Progenitor cell of endocrine pancreas (in vitro differentiated cells): Measurements from ENCODE around the gene TGFBR3L. TPM values are rescaled to one million over a fixed set of nuclear protein-coding genes. Genes with fewer than 3 reads are reported as not detected.

Experiments used
- DNase-seq: peaks from one replicate; pipeline ENCODE4 v3.0.0; 2021; ENCODE audit warnings: low spot score; ENCODE audit not compliant: unreplicated experiment
- H3K27ac Mint-ChIP-seq: 2 replicates; pipeline ENCODE4 v1.8.0; 2021; ENCODE audit warnings: mild to moderate bottlenecking, moderate library complexity, mixed read lengths
- H3K27me3 Mint-ChIP-seq: 2 replicates; pipeline ENCODE4 v1.8.0; 2021; ENCODE audit warnings: mixed read lengths
- H3K36me3 Mint-ChIP-seq: 2 replicates; pipeline ENCODE4 v1.8.0; 2022; ENCODE audit warnings: mixed read lengths; ENCODE audit not compliant: insufficient read depth
- H3K4me1 Mint-ChIP-seq: 2 replicates; pipeline ENCODE4 v1.8.0; 2021; ENCODE audit warnings: low read depth, mixed read lengths
- H3K4me3 Mint-ChIP-seq: 2 replicates; pipeline ENCODE4 v1.8.0; 2021; ENCODE audit warnings: low read depth, mild to moderate bottlenecking, moderate library complexity, mixed read lengths
- H3K9me3 Mint-ChIP-seq: 2 replicates; pipeline ENCODE4 v1.8.0; 2021; ENCODE audit warnings: low read depth, mixed read lengths
- total RNA-seq: library from RNA; stranded (reverse); gene quantifications from 2 replicates; pipeline ENCODE4 v1.2.1, GENCODE V29; 2021
- TF ChIP-seq, protein P1 (sequence below): fragments of 200-600 bp; sonication (generic); IDR thresholded peaks from one replicate; pipeline ENCODE4 v1.5.0; 2021; ENCODE audit warnings: antibody characterized with exemption, mild to moderate bottlenecking; ENCODE audit not compliant: unreplicated experiment

Gene TGFBR3L
- total RNA-seq, 1 donor from 2014 or later = 0.67 TPM

DNA sequence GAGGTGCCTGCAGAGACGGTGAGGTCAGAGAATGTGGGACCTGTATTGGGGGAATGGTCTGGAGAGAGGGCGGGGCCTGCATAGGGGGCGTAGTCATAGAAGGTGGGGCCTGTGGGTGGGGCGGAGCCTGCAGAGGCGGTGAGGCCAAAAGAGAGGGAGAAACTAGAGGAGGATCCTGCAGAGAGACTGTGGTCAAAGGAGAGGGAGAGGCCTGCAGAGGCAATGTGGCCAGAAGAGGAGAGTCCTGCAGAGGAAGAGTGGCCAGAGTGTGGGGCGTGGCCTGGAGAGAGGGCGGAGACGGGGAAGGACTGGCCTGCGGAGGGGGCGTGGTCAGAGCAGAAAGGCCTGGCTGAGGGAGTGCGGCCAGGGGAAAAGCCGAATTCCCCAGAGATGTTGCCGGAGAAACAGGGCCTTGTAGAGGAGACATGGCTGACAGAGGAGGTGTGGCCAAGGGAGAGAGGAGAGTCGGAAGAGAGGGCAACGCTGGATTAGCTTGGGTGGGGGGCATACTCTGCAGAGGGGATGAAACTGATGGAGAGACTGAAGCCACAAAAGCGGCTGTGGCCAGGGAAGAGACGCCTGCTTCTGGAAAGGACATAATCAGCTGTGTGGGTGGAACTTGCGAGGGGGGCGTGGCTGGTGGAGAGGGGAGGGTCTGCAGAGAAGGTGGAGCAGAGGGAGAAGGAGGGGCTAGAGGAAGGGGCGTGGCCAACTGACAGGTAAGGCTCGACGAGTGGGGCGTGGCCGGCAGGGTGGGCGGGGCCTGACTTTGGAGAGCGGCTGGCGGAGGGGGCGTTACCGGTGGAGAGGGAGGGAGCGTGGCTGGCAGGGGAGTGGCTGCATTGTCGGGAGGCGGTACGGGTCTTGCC lies 43.0 kb upstream of the TGFBR3L start:
- peaks cover 8% of the 10 kb centered on the region for H3K4me1 Mint-ChIP-seq
- peaks cover 12% of the 10 kb centered on the region for H3K36me3 Mint-ChIP-seq
- TF ChIP-seq, protein P1, sequence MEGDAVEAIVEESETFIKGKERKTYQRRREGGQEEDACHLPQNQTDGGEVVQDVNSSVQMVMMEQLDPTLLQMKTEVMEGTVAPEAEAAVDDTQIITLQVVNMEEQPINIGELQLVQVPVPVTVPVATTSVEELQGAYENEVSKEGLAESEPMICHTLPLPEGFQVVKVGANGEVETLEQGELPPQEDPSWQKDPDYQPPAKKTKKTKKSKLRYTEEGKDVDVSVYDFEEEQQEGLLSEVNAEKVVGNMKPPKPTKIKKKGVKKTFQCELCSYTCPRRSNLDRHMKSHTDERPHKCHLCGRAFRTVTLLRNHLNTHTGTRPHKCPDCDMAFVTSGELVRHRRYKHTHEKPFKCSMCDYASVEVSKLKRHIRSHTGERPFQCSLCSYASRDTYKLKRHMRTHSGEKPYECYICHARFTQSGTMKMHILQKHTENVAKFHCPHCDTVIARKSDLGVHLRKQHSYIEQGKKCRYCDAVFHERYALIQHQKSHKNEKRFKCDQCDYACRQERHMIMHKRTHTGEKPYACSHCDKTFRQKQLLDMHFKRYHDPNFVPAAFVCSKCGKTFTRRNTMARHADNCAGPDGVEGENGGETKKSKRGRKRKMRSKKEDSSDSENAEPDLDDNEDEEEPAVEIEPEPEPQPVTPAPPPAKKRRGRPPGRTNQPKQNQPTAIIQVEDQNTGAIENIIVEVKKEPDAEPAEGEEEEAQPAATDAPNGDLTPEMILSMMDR = no peak
- peak overlapping the region; percentile 64 for H3K4me3 Mint-ChIP-seq
- peaks cover 7% of the 10 kb centered on the region for H3K27me3 Mint-ChIP-seq
- DNase-seq = peak; percentile 82
- peaks cover 2% of the 10 kb centered on the region for H3K9me3 Mint-ChIP-seq
- peak overlapping the region; percentile 59 for H3K27ac Mint-ChIP-seq

DNA sequence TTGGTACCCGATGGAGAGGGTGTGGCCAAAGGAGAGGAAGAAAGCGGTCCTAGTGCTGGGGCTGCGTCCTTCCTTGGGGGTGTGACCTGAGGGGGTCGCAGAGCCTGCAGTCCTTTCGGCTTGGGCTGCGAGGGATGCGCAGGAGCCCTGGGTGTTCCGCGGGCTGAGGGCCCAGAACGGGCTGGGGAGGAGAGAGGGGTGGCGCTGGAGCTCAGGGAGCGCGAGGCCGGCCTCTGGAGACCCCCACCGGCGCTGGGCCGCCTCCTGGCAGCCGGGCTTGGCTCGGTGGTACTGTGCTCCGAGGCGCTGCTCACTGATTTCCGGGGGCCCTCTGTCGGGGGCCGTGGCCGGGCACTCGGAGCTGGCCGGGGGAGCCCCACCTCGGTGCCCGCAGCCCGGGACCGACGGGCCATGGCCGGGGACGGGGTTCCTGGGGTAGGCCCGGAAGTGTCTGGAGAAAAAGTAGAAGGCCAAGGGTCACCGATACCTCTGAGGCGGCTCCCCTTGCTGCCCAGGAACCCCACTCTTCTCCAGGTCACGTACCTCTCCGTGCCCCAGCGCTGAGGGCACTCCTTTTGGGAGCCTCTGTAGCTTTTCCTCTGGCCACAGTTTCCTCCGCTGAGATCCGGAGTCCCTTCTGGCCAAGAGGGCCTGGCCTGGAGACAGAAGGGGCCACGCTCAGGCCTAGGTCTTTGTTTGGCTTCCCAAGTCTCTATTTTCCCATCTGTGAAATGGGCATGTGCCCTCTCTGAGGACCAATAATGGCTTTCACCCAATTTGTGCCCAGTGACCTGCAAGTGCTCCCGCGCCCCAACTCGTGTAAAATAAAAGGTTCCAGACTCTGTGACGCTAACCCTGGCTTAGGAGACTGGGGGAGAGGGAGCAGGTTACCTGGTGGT lies 42.1 kb upstream of the TGFBR3L start:
- H3K36me3 Mint-ChIP-seq = peaks cover 11% of the 10 kb centered on the region
- TF ChIP-seq, protein P1 = no peak
- H3K9me3 Mint-ChIP-seq = peaks cover 2% of the 10 kb centered on the region
- H3K27ac Mint-ChIP-seq = peak overlapping the region; percentile 86
- H3K4me1 Mint-ChIP-seq = peaks cover 8% of the 10 kb centered on the region
- no peak for DNase-seq
- H3K4me3 Mint-ChIP-seq = peak overlapping the region; percentile 90
- H3K27me3 Mint-ChIP-seq = no peaks in the 10 kb centered on the region

DNA sequence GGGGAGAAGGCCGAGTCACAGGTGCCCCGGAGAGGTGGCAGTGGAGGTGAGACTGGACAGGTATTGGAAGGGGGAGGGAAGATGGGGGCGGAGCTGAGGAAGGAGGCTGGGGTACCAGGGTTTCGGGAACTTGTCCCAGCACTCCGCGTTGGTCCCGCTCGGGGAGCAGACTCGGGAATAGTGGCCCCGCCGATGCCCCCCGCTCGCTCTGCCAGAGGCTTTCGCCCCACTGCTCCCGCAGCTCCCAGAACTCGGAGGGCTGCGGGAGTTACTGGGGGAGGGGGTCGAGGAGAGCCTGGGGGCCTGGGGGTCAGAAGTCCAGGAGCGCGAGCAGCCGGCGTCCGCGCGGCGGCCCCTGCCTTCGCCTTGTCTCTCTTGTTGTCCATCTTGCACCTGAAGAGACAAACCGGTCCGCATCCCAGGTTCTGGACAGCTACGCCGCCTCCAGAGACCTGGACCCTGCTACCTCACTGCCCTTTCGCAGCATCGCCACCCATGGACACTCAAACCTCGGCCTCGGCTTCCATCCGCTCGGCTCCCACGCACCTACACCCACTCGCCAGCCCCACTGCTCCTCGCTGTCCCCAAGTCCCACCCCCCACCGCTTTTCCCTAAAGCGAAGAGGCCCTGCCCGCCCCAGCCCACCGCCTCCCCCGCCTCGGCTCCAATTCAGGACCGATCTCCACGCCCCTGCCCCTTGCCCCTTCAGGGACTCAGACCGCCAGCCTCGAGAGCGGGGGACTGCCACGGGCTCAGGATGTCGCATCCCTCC lies 41.1 kb upstream of the TGFBR3L start:
- H3K27ac Mint-ChIP-seq = peak overlapping the region; percentile 96
- H3K9me3 Mint-ChIP-seq = peaks cover 2% of the 10 kb centered on the region
- DNase-seq = no peak
- peak overlapping the region; percentile 90 for H3K4me3 Mint-ChIP-seq
- peaks cover 10% of the 10 kb centered on the region for H3K36me3 Mint-ChIP-seq
- H3K4me1 Mint-ChIP-seq = peaks cover 8% of the 10 kb centered on the region
- H3K27me3 Mint-ChIP-seq = no peaks in the 10 kb centered on the region
- TF ChIP-seq, protein P1 = no peak

DNA sequence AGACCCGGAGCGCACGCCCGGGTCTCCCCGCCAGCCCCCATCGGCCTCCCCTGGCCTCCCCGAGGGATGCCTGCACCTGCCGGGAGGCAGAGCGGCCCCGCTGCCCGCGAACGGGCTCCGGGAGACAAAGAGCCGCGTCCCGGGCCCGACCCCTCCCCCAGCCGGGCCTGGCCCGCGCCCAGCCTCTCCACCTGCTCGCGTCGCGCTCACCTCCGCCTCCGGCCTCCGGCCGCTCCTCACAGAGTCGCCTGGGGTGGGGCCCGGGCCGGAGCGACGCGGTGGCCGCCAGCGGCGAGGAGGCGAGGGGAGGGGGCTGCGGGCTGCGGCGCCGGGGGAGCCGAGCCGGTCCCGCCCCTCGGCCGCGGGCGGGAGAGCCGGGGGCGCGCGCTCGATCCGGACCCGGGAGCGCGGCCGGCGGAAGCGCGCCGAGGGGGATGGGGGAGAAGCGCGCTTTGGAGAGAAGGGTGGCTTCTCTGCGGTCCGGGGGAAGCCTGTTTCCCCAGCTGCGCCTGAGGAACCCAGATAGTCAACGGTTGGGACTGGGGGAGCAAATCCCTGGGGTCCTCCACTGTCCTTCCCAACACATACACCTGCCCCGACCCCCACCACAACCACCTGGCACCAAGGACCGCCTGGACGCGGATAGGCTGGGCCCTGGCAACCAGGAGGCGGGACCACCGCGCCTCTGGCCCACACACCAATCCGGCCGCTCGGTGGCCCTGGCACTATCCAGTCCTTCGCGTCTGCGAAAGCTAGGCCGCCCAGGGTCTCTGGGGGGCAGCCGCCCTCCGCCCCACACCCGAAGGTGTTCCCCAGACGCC lies 40.3 kb upstream of the TGFBR3L start, which contains the start of gene PRR36:
Gene PRR36, minus strand, starts transcription at position 315 of the 821 bp plus-strand sequence. CDS start 701 bp downstream, outside the sequence.
- peak within 1 kb of the TSS; percentile 96 for H3K27ac Mint-ChIP-seq

More for the DNA sequence above, 40.3 kb upstream of the TGFBR3L start, which contains the start of gene PRR36:
- TF ChIP-seq, protein P1 = peak; percentile 17
- peak within 1 kb of the TSS; percentile 90 for H3K4me3 Mint-ChIP-seq
- H3K9me3 Mint-ChIP-seq = peaks cover 2% of the 10 kb centered on the region
- H3K4me1 Mint-ChIP-seq = peaks cover 8% of the 10 kb centered on the region
- H3K36me3 Mint-ChIP-seq = peaks cover 10% of the 10 kb centered on the region
- no peaks in the 10 kb centered on the region for H3K27me3 Mint-ChIP-seq
- DNase-seq = peak; percentile 83
